Endothelial cell of umbilical vein (primary cell): ENCODE results near the gene BEND5. TPM values are rescaled to one million over a fixed set of nuclear protein-coding genes. Genes with fewer than 3 reads are reported as not detected.

Source experiments
- BruUV-seq: library from RNA; stranded (reverse); fragments of 400-500 nt; replicated peaks from 2 replicates; lab custom pipeline; 2021; lab: Mats Ljungman, UMichigan
- CTCF ChIA-PET: fragments of 300-600, 350-600 bp; sonication (Branson Sonifier 250); formaldehyde crosslinking; loops from one replicate; lab custom pipeline; 2021; ENCODE audit warnings: antibody characterized with exemption, inconsistent platforms; lab: Charles Lee
- POLR2A ChIA-PET: fragments of 300-600, 350-600 bp; sonication (Branson Sonifier 250); formaldehyde crosslinking; loops from one replicate; lab custom pipeline; 2021; ENCODE audit warnings: antibody characterized with exemption, inconsistent platforms; lab: Charles Lee
- DNase-seq: peaks from one replicate; pipeline ENCODE4 v3.0.0-alpha.2; 2011; ENCODE audit warnings: low read depth, low spot score
- FAIRE-seq: peaks from 2 replicates; lab custom pipeline; 2011; peaks lifted over from hg19 to GRCh38; lab: Jason Lieb, UNC
- H2AFZ ChIP-seq: 2 replicates; pipeline ENCODE4 v1.6.0; 2012; ENCODE audit warnings: low read depth, low read length, control low read depth, inconsistent platforms
- H3K27ac ChIP-seq: 2 replicates; pipeline ENCODE4 v1.5.1; 2011; ENCODE audit warnings: low read depth, mild to moderate bottlenecking, control low read depth, low read length, moderate library complexity; ENCODE audit not compliant: insufficient read depth
- H3K27me3 ChIP-seq, 2 experiments: 2 replicates each; pipeline versions ENCODE4 v1.6.0 to v1.6.1; 2011; ENCODE audit warnings: low read length in 2 of 2, mixed read lengths in 1 of 2; ENCODE audit not compliant: control insufficient read depth in 2 of 2, insufficient read depth in 2 of 2
- H3K36me3 ChIP-seq, 2 experiments: 2 replicates in 1 of 2; 3 replicates in 1 of 2; pipeline ENCODE4 v1.5.1; 2011; ENCODE audit warnings: low read length in 2 of 2, mild to moderate bottlenecking in 1 of 2, moderate library complexity in 1 of 2; ENCODE audit not compliant: control insufficient read depth in 2 of 2, insufficient read depth in 2 of 2; ENCODE audit errors: extremely low read depth in 1 of 2
- H3K4me1 ChIP-seq: 3 replicates; pipeline ENCODE4 v1.5.1; 2011; ENCODE audit warnings: mild to moderate bottlenecking, low read length; ENCODE audit not compliant: control insufficient read depth, insufficient read depth; ENCODE audit errors: extremely low read depth
- H3K4me2 ChIP-seq: 2 replicates; pipeline ENCODE4 v1.6.1; 2011; ENCODE audit warnings: low read length, control low read depth, mixed read lengths; ENCODE audit not compliant: insufficient read depth
- H3K4me3 ChIP-seq, 3 experiments: fragments of 200-600 bp in 1 of 3; sonication (generic), shearing (Covaris generic) in 1 of 3; replicated peaks in 1 of 3; 2 replicates each; pipeline ENCODE4 v1.5.1; 2011 to 2016; ENCODE audit warnings: control low read depth in 3 of 3, low read length in 3 of 3, mild to moderate bottlenecking in 2 of 3, inconsistent platforms in 1 of 3, low read depth in 1 of 3, moderate library complexity in 1 of 3; ENCODE audit not compliant: insufficient read depth in 1 of 3
- H3K79me2 ChIP-seq: 2 replicates; pipeline ENCODE4 v1.6.0; 2012; ENCODE audit warnings: low read length, inconsistent platforms; ENCODE audit not compliant: control insufficient read depth, insufficient read depth
- H3K9ac ChIP-seq: replicated peaks from 2 replicates; pipeline ENCODE3; 2011; ENCODE audit warnings: low read length, control low read depth; ENCODE audit not compliant: insufficient read depth; ENCODE audit errors: extremely low read depth
- H3K9me1 ChIP-seq: replicated peaks from 3 replicates; pipeline ENCODE4 v1.6.0; 2011; ENCODE audit warnings: mild to moderate bottlenecking, low read length; ENCODE audit not compliant: control insufficient read depth, insufficient read depth; ENCODE audit errors: extremely low read depth
- H3K9me3 ChIP-seq: replicated peaks from 2 replicates; pipeline ENCODE4 v1.5.1; 2012; ENCODE audit warnings: low read length, inconsistent platforms; ENCODE audit not compliant: control insufficient read depth, insufficient read depth
- H4K20me1 ChIP-seq: replicated peaks from 2 replicates; pipeline ENCODE3; 2011; ENCODE audit warnings: mild to moderate bottlenecking, low read length; ENCODE audit not compliant: control insufficient read depth, insufficient read depth; ENCODE audit errors: extremely low read depth
- CTCF ChIP-seq, 2 donors: IDR thresholded peaks; 1 replicate in 1 of 2; 2 replicates in 1 of 2; pipeline ENCODE4 v1.5.1; 2011; ENCODE audit warnings: low read length in 2 of 2, mild to moderate bottlenecking in 2 of 2, moderate library complexity in 2 of 2, control low read depth in 1 of 2, inconsistent platforms in 1 of 2, low read depth in 1 of 2; ENCODE audit not compliant: insufficient read depth in 1 of 2; ENCODE audit errors: extremely low read depth in 1 of 2
- EZH2 ChIP-seq: IDR thresholded peaks from 2 replicates; pipeline ENCODE4 v1.6.1; 2012; ENCODE audit warnings: borderline replicate concordance, low read depth, mild to moderate bottlenecking, moderate library complexity, low read length, inconsistent platforms; ENCODE audit not compliant: severe bottlenecking
- FOS ChIP-seq: IDR thresholded peaks from 2 replicates; pipeline ENCODE4 v1.6.1; 2011; ENCODE audit warnings: mild to moderate bottlenecking, low read length, moderate library complexity, borderline replicate concordance; ENCODE audit not compliant: insufficient read depth
- GATA2 ChIP-seq: IDR thresholded peaks from 2 replicates; pipeline ENCODE4 v1.7.0; 2011; ENCODE audit warnings: low read depth, mild to moderate bottlenecking, moderate library complexity, mixed read lengths, low read length; ENCODE audit not compliant: insufficient read length, insufficient read depth
- JUN ChIP-seq: IDR thresholded peaks from 2 replicates; pipeline ENCODE4 v1.6.1; 2011; ENCODE audit warnings: borderline replicate concordance, low read depth; ENCODE audit not compliant: insufficient read length, insufficient read depth
- MYC ChIP-seq: IDR thresholded peaks from one replicate; pipeline ENCODE4 v1.6.1; 2011; ENCODE audit warnings: mild to moderate bottlenecking, low read depth, low read length
- POLR2A ChIP-seq: IDR thresholded peaks from 2 replicates; pipeline ENCODE4 v1.6.1; 2012; ENCODE audit warnings: low read depth, mild to moderate bottlenecking, control low read depth, low read length
- POLR2AphosphoS5 ChIP-seq: IDR thresholded peaks from 2 replicates; pipeline ENCODE4 v1.6.1; 2012; ENCODE audit warnings: low read depth, mild to moderate bottlenecking, control low read depth, low read length, moderate library complexity; ENCODE audit not compliant: insufficient read depth
- dilution Hi-C: fragments of 300-500 bp; cut with MboI; formaldehyde crosslinking; loops from one replicate; pipeline ENCODE4 v1.15.0; 2019; ENCODE audit warnings: low sequenced_read_pairs; ENCODE audit not compliant: extremely low pct_ligation_motif_present
- intact Hi-C: fragments of 100-400 bp; cut with micrococcal nuclease; formaldehyde crosslinking; loops from one replicate; pipeline ENCODE4 v1.10.0; 2022
- polyA plus RNA-seq, 4 experiments: library from polyadenylated mRNA; depleted of rRNA in 3 of 4; stranded (reverse) in 3 of 4; unstranded in 1 of 4; fragments of >200 nt; gene quantifications; 2 replicates each; pipeline versions ENCODE4 v1.2.1 to v1.2.3, GENCODE V29; 2011 to 2012; ENCODE audit warnings: missing spikeins in 1 of 4
- total RNA-seq: library from RNA; stranded (reverse); gene quantifications from 2 replicates; pipeline ENCODE4 v1.2.3, GENCODE V29; 2021
- TF ChIP-seq, protein P1 (sequence below): IDR thresholded peaks from 2 replicates; pipeline ENCODE4 v1.6.1; 2011; ENCODE audit not compliant: insufficient read depth, insufficient read length

The BEND5 gene
- total and polyA plus RNA-seq, 2 donors (not counting 3 experiments of a cell fraction or from before 2014, with no cell fraction given) = not detected

DNA sequence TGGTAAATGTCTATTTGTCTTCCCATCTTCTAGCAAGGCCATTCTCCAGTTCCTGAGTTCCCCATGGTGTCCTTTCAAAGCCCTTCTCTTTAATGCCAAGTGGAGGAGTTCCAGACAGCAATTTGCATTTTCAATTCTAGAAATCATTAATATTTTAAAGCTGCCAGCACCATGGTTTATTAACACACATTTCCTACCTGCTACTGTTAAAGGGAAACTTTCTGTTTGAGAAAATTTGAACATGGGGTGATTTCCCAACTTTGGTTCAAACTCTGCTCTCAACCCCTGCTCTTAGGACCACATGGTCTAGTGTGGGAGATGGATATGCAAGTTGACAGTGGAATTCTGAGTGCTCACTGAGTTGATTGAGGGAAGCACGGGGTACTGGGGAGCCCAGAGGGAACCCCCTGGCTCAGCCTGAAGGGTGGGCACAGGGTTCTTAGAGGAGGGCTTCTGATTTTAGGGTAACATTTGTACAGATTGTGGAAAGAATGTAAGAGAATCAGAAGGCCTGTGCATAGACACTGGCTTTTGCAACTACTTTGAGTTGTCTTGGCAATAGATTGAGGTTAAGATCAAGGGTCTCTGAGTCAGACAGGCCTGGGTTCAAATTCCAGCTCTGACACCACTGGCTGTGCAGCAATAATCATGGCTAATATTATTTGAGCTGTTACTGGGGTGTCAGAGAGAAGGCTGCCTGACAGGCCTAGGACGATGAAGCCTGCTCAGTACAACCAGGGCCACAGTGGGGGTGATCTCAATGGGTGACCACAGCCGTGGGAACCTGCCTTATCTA lies 97.8 kb downstream of the BEND5 start:
- Histone ChIP-seq H3K27ac (no peak overlapping the region), H3K4me1 (no peaks in the 10 kb centered on the region), H3K36me3 (no peaks in the 10 kb centered on the region), H3K9me3 (no peaks in the 10 kb centered on the region), H4K20me1 (no peaks in the 10 kb centered on the region), H3K27me3 (no peaks in the 10 kb centered on the region), H3K9ac (no peak overlapping the region), H3K9me1 (no peaks in the 10 kb centered on the region), H3K4me3 (no peak overlapping the region), H3K79me2 (no peaks in the 10 kb centered on the region), H3K4me2 (no peak overlapping the region), H2AFZ (no peak overlapping the region)
- ChIA-PET POLR2A (no interaction called here), CTCF (interaction anchor here (0.9 to 2.6 kb wide), 3 partner anchors 1663 to 1670 kb away, joined by 3 to 62 read pairs (median 8); no protein-coding TSS in a partner anchor)
- intact Hi-C loops (no loop called here), dilution Hi-C loops (no loop called here)
- FAIRE-seq (no peak), DNase-seq (no peak)
- BruUV-seq = no TSS peak
- TF ChIP-seq, protein P1, sequence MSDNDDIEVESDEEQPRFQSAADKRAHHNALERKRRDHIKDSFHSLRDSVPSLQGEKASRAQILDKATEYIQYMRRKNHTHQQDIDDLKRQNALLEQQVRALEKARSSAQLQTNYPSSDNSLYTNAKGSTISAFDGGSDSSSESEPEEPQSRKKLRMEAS = no peak
- TF ChIP-seq POLR2AphosphoS5 (no peak), POLR2A (no peak), GATA2 (no peak), FOS (no peak), JUN (no peak), MYC (no peak), CTCF (IDR thresholded peaks at IDR 0.05; ENCODE audit: extremely low read depth in 1 of 2, insufficient read depth in 1 of 2, low read depth in 1 of 2, low read length in 2 of 2) (no peak), EZH2 (no peak)
